ENCODE data around the gene SC5D.

The SC5D gene

GRCh38 chr11:121329781-121330395 lies 37.3 kb downstream of the SC5D start:
- DNase-seq, result no peak

GRCh38 chr11:121330614-121331435 lies 38.3 kb downstream of the SC5D start:
- no peak for DNase-seq

- DNase-seq, result no peak
These were observed 42.6 kb downstream of the SC5D start for GRCh38 chr11:121334973-121335710.

- DNase-seq, result no peak
These were observed 43.8 kb downstream of the SC5D start for GRCh38 chr11:121336279-121336937.

- no peak for DNase-seq
These were observed 44.5 kb downstream of the SC5D start for GRCh38 chr11:121337078-121337477.

- DNase-seq, result no peak
These were observed 45.2 kb downstream of the SC5D start for GRCh38 chr11:121337740-121338272.

- no peak for DNase-seq
These were observed 46.0 kb downstream of the SC5D start for GRCh38 chr11:121338536-121338935.

GRCh38 chr11:121340032-121340580 lies 47.5 kb downstream of the SC5D start:
- DNase-seq, result no peak

- DNase-seq, result no peak
These were observed 49.0 kb downstream of the SC5D start for GRCh38 chr11:121341609-121342008.

- DNase-seq, result no peak
These were observed 52.3 kb downstream of the SC5D start for GRCh38 chr11:121344824-121345223.

GRCh38 chr11:121347094-121347493 lies 54.5 kb downstream of the SC5D start:
- no peak for DNase-seq

GRCh38 chr11:121347813-121348212 lies 55.2 kb downstream of the SC5D start:
- no peak for DNase-seq

- DNase-seq, result no peak
These were observed 55.8 kb downstream of the SC5D start for GRCh38 chr11:121348220-121348875.

GRCh38 chr11:121349790-121350189 lies 57.2 kb downstream of the SC5D start:
- no peak for DNase-seq

GRCh38 chr11:121350314-121351082 lies 57.9 kb downstream of the SC5D start:
- DNase-seq, result no peak

GRCh38 chr11:121351083-121351630 lies 58.6 kb downstream of the SC5D start:
- no peak for DNase-seq

GRCh38 chr11:121352251-121352891 lies 59.8 kb downstream of the SC5D start:
- DNase-seq, result no peak

GRCh38 chr11:121354192-121354591 lies 61.6 kb downstream of the SC5D start:
- DNase-seq, result no peak

GRCh38 chr11:121356357-121356756 lies 63.8 kb downstream of the SC5D start:
- no peak for DNase-seq

Data from activated CD8-positive, alpha-beta memory T cell treated with anti-CD3 and anti-CD28 coated beads, Interleukin-2, amount 50 U/mL, for 48 hours (primary cell).